ENCODE results near the gene TIMM44.

TIMM44 gene

DNA sequence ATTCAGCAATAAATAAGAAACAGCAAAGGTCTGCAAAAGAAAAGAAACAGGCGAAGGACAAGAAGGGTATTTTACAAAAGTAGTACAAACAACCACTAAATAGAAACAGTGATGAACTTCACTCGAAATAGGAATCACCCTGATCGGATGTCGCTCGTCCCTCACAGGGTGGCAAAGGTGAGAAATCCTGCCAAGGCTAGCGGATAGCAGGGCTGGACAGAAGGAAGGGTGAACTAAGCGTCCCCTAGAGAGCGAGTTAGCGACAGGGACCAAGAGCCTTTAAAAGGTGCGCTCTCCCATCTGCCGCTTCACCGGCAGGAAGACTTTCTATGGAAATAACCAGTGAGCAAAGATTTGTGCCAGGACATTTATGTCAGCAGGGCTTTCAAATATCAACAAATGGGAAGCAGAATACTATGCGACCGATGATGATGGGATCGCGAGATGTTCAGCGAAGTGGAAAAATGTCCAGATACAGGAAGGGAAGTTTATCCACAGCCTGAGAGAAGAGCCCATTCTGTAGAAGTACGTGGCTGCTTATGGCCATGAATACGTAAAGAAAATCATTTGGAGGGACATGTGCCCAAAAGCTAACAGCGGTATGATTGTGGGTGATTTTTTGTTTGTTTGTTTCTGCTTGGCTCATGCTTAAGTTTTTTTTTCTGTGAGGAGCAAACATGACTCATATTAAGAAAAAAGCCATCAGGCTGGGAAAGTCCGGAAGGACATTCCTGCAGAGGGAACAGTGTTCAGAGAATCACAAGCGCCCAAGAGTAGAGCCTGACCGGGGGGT, 43.1 kb upstream of the TIMM44 start:
- TF ChIP-seq CTCF (IDR thresholded peaks at IDR 0.05; ENCODE audit: control extremely low read depth, extremely low read depth, low read depth, missing control alignments), result no peak
- DNase-seq (ENCODE audit: extremely low spot score), result no peak
- ChIA-PET POLR2A (interaction anchor here (0.6 kb wide), 1 partner anchor 207 kb away, joined by 4 read pairs; no protein-coding TSS in a partner anchor), CTCF (interaction anchor here (2.5 kb wide), 1 partner anchor 16 kb away, joined by 15 read pairs; no protein-coding TSS in a partner anchor)

DNA sequence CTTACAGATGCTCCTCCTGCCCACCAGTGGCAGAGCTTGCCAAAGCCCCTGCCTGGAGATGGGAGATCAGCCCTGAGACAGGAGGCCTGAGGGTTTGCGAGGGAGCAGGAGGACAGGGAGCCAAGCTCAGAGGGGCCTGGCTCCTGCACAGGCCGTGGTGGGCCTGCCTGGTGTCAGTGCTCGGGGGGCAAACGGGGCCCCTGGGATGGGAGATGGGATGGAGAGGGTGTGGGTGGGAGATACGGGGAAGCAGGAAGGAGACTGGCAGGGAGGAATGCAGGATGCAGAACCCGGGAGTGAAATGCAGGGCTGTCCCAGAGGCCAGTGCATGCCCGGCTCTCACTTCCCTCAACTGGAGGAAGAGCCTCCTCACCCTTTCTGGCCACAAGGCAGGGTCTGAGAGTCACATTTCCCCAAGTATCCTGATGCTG, 42.0 kb upstream of the TIMM44 start:
- TF ChIP-seq CTCF (IDR thresholded peaks at IDR 0.05; ENCODE audit: control extremely low read depth, extremely low read depth, low read depth, missing control alignments), result no peak
- CTCF ChIA-PET, result interaction anchor here (1.1 to 1.5 kb wide), 4 partner anchors 14 to 42 kb away, joined by 3 to 7 read pairs (median 4); partner anchors contain the start of gene TIMM44
- POLR2A ChIA-PET, result no interaction called here
- no peak for DNase-seq (ENCODE audit: extremely low spot score)

GRCh38 chr19:7983995-7984837, 40.8 kb upstream of the TIMM44 start:
- ChIA-PET CTCF (interaction anchor here (1.1 to 1.5 kb wide), 3 partner anchors 13 to 41 kb away, joined by 3 to 7 read pairs (median 4); partner anchors contain the start of gene TIMM44), POLR2A (no interaction called here)
- TF ChIP-seq CTCF (IDR thresholded peaks at IDR 0.05; ENCODE audit: control extremely low read depth, extremely low read depth, low read depth, missing control alignments), result no peak
- DNase-seq (ENCODE audit: extremely low spot score), result no peak

GRCh38 chr19:7983286-7983950, 40.0 kb upstream of the TIMM44 start:
- ChIA-PET POLR2A (no interaction called here), CTCF (interaction anchor here (1.6 kb wide), 1 partner anchor 19 kb away, joined by 4 read pairs; no protein-coding TSS in a partner anchor)
- no peak for DNase-seq (ENCODE audit: extremely low spot score)
- no peak for TF ChIP-seq CTCF (IDR thresholded peaks at IDR 0.05; ENCODE audit: control extremely low read depth, extremely low read depth, low read depth, missing control alignments)

DNA sequence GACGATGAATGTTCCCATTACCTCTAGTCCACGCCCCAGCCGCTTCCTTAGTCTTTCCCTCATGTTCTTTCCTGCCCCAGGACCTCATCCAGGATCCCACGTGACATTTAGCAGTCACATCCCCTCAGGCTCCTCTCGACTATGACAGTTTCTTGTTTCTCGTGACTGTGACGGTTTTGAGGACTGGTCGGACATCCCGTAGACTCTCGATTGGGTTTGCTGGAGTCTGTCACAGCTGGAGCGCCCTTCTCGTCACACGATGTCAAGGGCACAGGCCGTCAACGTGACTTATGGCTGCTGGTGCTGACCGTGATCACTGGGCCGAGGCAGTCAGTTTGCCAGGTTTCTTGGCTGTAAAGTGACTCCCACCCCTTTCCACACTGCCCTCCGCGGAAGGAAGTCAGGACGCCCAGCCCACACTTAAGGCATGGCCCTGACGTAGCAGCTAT, 39.2 kb upstream of the TIMM44 start:
- POLR2A ChIA-PET, result no interaction called here
- CTCF ChIA-PET, result interaction anchor here (1.6 kb wide), 1 partner anchor 20 kb away, joined by 4 read pairs; no protein-coding TSS in a partner anchor
- no peak for TF ChIP-seq CTCF (IDR thresholded peaks at IDR 0.05; ENCODE audit: control extremely low read depth, extremely low read depth, low read depth, missing control alignments)
- no peak for DNase-seq (ENCODE audit: extremely low spot score)

DNA sequence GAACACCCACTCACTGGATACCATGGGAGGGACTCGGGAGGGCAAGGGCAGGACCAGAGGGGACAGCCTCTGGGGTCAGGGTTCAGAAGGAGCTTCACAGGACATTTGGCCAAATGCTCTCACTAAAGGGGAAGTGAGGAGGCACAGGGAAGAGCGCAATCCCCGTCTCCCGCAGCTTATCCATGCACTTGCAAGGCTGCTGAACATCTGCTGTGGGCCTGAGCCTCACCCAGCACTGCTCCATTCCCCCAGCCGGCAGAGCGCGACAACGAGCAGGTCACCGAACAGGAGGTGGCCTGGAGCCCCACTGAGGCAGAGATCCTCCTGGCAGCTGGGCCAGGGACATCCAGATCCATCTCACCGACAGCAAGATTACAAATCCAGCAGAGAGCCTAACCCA, 38.6 kb upstream of the TIMM44 start:
- TF ChIP-seq CTCF (IDR thresholded peaks at IDR 0.05; ENCODE audit: control extremely low read depth, extremely low read depth, low read depth, missing control alignments), result no peak
- DNase-seq (ENCODE audit: extremely low spot score), result no peak
- POLR2A ChIA-PET, result no interaction called here
- CTCF ChIA-PET, result interaction anchor here (1.6 to 2.2 kb wide), 2 partner anchors 11 to 20 kb away, joined by 4 to 6 read pairs; no protein-coding TSS in a partner anchor
